AG04450 (cell line): ENCODE data around the gene SMIM45. TPM values are rescaled to one million over a fixed set of nuclear protein-coding genes. Genes with fewer than 3 reads are reported as not detected.

Experiments
- CTCF ChIA-PET: fragments of 300-600, 350-600 bp; formaldehyde crosslinking; extraction: SDS; loops from one replicate; lab custom pipeline; 2022; ENCODE audit warnings: antibody characterized with exemption, inconsistent platforms; lab: Charles Lee
- POLR2A ChIA-PET: fragments of 350-600 bp; formaldehyde crosslinking; extraction: SDS; loops from one replicate; lab custom pipeline; 2021; ENCODE audit warnings: antibody characterized with exemption, inconsistent platforms; lab: Yijun Ruan, JAX
- DNase-seq: peaks from one replicate; pipeline ENCODE4 v3.0.0-alpha.2; 2011; ENCODE audit warnings: low read depth, low spot score
- H3K27ac ChIP-seq: one replicate; pipeline ENCODE4 v1.5.1; 2012; ENCODE audit warnings: low read depth, low read length, control low read depth
- H3K27me3 ChIP-seq: one replicate; pipeline ENCODE4 v1.6.0; 2012; ENCODE audit warnings: low read length; ENCODE audit not compliant: control insufficient read depth, insufficient read depth
- H3K4me3 ChIP-seq: 2 replicates; pipeline ENCODE4 v1.5.1; 2011; ENCODE audit warnings: mild to moderate bottlenecking, low read depth, low read length, control low read depth
- H3K9me3 ChIP-seq: 2 replicates; pipeline ENCODE4 v1.5.1; 2012; ENCODE audit warnings: low read length; ENCODE audit not compliant: control insufficient read depth, insufficient read depth
- polyA plus RNA-seq: library from polyadenylated mRNA; depleted of rRNA; stranded (reverse); fragments of >200 nt; gene quantifications from 2 replicates; pipeline ENCODE4 v1.2.3, GENCODE V29; 2011; rRNA removed
- TF ChIP-seq, protein P1 (sequence below): IDR thresholded peaks from 2 replicates; pipeline ENCODE4 v1.5.1; 2011; ENCODE audit warnings: low read depth, low read length, control low read depth, inconsistent platforms

SMIM45 gene

DNA sequence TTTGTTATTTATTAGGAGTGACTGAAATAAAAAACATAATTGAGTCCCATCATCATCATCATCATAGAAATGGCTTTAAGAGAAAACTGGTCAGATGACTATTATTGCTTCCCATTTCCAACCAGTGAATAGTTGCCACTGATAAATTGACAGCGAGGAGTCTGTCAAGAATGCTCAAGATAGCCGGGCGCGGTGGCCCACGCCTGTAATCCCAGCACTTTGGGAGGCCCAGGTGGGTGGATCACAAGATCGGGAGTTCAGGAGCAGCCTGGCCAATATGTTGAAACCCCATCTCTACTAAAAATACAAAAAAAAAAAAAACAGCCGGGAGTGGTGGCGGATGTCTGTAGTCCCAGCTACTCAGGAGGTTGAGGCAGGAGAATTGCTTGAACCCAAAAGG, 48.5 kb downstream of the SMIM45 start:
- Histone ChIP-seq H3K9me3 (peaks cover 15% of the 10 kb centered on the region), H3K27me3 (peaks cover 13% of the 10 kb centered on the region), H3K27ac (no peak overlapping the region), H3K4me3 (no peak overlapping the region)
- ChIA-PET CTCF (no interaction called here), POLR2A (no interaction called here)
- TF ChIP-seq, protein P1, sequence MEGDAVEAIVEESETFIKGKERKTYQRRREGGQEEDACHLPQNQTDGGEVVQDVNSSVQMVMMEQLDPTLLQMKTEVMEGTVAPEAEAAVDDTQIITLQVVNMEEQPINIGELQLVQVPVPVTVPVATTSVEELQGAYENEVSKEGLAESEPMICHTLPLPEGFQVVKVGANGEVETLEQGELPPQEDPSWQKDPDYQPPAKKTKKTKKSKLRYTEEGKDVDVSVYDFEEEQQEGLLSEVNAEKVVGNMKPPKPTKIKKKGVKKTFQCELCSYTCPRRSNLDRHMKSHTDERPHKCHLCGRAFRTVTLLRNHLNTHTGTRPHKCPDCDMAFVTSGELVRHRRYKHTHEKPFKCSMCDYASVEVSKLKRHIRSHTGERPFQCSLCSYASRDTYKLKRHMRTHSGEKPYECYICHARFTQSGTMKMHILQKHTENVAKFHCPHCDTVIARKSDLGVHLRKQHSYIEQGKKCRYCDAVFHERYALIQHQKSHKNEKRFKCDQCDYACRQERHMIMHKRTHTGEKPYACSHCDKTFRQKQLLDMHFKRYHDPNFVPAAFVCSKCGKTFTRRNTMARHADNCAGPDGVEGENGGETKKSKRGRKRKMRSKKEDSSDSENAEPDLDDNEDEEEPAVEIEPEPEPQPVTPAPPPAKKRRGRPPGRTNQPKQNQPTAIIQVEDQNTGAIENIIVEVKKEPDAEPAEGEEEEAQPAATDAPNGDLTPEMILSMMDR: no peak
- DNase-seq: no peak

DNA sequence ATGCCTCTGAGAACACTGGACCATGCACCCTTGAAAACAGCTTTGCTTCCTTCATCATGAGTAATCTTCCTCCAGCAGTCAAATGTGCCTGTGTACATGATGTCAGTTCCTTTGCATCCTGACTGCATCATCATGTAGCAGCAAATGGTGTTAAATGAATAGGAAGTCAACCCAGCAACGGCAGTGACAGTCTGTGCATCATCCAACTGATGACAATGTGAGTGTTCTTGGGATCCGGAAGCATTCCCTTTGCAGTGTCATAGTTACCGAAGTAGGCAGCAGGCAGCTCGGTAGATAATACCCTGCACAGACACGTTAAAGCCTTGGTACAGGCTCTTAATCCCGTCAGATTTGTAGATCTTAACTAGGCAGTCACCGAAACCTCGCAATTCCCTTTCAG, 49.2 kb downstream of the SMIM45 start:
- DNase-seq: no peak
- CTCF ChIA-PET: no interaction called here
- POLR2A ChIA-PET: no interaction called here

DNA sequence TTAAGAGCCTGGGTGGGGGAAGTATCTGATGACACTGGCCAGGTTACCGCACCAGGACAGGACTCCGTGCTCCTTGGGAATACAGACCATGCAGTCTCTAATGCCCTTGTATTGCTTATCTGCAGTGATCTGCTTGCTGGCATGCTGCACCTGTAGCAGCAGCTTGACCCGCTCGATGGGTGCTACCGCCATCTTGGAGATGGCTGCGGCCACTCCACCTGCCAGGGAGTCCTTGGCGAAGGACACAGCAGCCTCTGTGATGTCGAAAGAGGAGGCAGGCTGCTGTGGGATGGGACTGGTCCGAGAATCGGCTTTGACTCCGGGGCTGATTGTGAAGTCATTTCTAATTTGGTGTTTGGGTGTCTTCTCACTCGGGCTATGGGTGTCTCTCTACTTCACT, 49.8 kb downstream of the SMIM45 start:
- Histone ChIP-seq H3K27me3 (peaks cover 7% of the 10 kb centered on the region), H3K4me3 (no peak overlapping the region), H3K27ac (no peak overlapping the region), H3K9me3 (peaks cover 15% of the 10 kb centered on the region)
- TF ChIP-seq, protein P1: no peak
- CTCF ChIA-PET: no interaction called here
- POLR2A ChIA-PET: no interaction called here
- no peak for DNase-seq

More for the DNA sequence above, 49.2 kb downstream of the SMIM45 start:
- Histone ChIP-seq H3K27me3 (peaks cover 13% of the 10 kb centered on the region), H3K27ac (no peak overlapping the region), H3K4me3 (no peak overlapping the region), H3K9me3 (peaks cover 15% of the 10 kb centered on the region)
- TF ChIP-seq, protein P1: no peak

DNA sequence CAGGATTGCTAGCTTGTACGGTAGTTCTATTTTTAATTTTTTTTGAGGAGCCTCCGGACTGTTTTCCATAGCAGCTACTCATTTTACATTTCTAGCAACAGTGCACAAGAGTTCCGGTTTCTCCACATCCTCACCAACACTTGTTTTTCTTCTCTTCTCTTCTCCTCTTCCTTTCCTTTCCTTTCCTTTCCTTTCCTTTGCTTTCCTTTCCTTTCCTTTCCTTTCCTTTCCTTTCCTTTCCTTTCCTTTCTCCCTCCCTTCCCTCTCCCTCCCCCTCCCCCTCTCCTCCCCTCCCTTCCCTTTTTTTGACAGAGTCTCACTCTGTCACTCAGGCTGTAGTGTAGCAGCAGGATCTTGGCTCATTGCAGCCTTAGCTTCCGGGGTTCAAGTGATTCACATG, 56.0 kb downstream of the SMIM45 start:
- no peaks in the 10 kb centered on the region for H3K27me3 ChIP-seq
- DNase-seq: no peak
- ChIA-PET POLR2A (no interaction called here), CTCF (no interaction called here)
- TF ChIP-seq, protein P1: no peak
- H3K4me3 ChIP-seq: no peak overlapping the region
- peaks cover 9% of the 10 kb centered on the region for H3K9me3 ChIP-seq
- no peak overlapping the region for H3K27ac ChIP-seq

Other genes starting within 250 kb of the SMIM45 start
- 2.6 and 3.5 TPM in 2 replicates for gene CCDC134, start 151.5 kb upstream of the SMIM45 start, polyA plus RNA-seq
- 31.7 and 39.1 TPM in 2 replicates for gene SREBF2, start 119.0 kb upstream of the SMIM45 start, polyA plus RNA-seq
- not detected in 2 replicates for gene SHISA8, start 37.1 kb upstream of the SMIM45 start, polyA plus RNA-seq
- 0.06 and 0.07 TPM in 2 replicates for gene TNFRSF13C, start 25.3 kb upstream of the SMIM45 start, polyA plus RNA-seq
- gene CENPM, start 5.0 kb upstream of the SMIM45 start, polyA plus RNA-seq: 5.1 and 6.8 TPM in 2 replicates
- 0.22 and 0.24 TPM in 2 replicates for gene SEPTIN3, start 17.3 kb downstream of the SMIM45 start, polyA plus RNA-seq
- 0.11 and 0.21 TPM in 2 replicates for gene WBP2NL, start 46.6 kb downstream of the SMIM45 start, polyA plus RNA-seq
- gene NAGA, start 118.7 kb downstream of the SMIM45 start, polyA plus RNA-seq: 35.2 and 46.4 TPM in 2 replicates
- gene PHETA2, start 122.1 kb downstream of the SMIM45 start, polyA plus RNA-seq: 10.6 and 12.6 TPM in 2 replicates
- gene SMDT1, start 127.5 kb downstream of the SMIM45 start, polyA plus RNA-seq: 25.6 and 28.9 TPM in 2 replicates
- gene NDUFA6, start 138.6 kb downstream of the SMIM45 start, polyA plus RNA-seq: 90.4 and 103 TPM in 2 replicates
- 0.15 and 0.37 TPM in 2 replicates for gene CYP2D6, start 178.7 kb downstream of the SMIM45 start, polyA plus RNA-seq